Fibroblast of lung (primary cell): ENCODE results near the gene NDUFS2. TPM values are rescaled to one million over a fixed set of nuclear protein-coding genes. Genes with fewer than 3 reads are reported as not detected.

Experiments used
- DNase-seq, 2 donors: peaks; one replicate each; pipeline versions ENCODE4 v3.0.0 to v3.0.0-alpha.2; 2010; ENCODE audit warnings: low read depth in 2 of 2
- H2AFZ ChIP-seq: 2 replicates; pipeline ENCODE4 v1.5.1; 2012; ENCODE audit warnings: low read length, control low read depth, inconsistent platforms
- H3K27ac ChIP-seq: 2 replicates; pipeline ENCODE4 v1.5.1; 2011; ENCODE audit warnings: low read length, control low read depth; ENCODE audit not compliant: insufficient read depth
- H3K27me3 ChIP-seq: 2 replicates; pipeline ENCODE4 v1.5.1; 2011; ENCODE audit warnings: mild to moderate bottlenecking, low read length; ENCODE audit not compliant: control insufficient read depth, insufficient read depth
- H3K36me3 ChIP-seq: 2 replicates; pipeline ENCODE4 v1.5.1; 2011; ENCODE audit warnings: low read length; ENCODE audit not compliant: control insufficient read depth, insufficient read depth
- H3K4me1 ChIP-seq: 2 replicates; pipeline ENCODE4 v1.5.1; 2011; ENCODE audit warnings: low read length; ENCODE audit not compliant: control insufficient read depth, insufficient read depth; ENCODE audit errors: extremely low read depth
- H3K4me2 ChIP-seq: 2 replicates; pipeline ENCODE4 v1.5.1; 2011; ENCODE audit warnings: low read length, control low read depth; ENCODE audit not compliant: insufficient read depth; ENCODE audit errors: extremely low read depth
- H3K4me3 ChIP-seq, 4 experiments: fragments of 200-600 bp in 1 of 4; sonication (generic) in 1 of 4; replicated peaks in 1 of 4; 2 replicates each; pipeline ENCODE4 v1.5.1; 2011 to 2016; ENCODE audit warnings: low read length in 4 of 4, low read depth in 3 of 4, mild to moderate bottlenecking in 3 of 4, control low read depth in 2 of 4, inconsistent platforms in 1 of 4, mixed read lengths in 1 of 4; ENCODE audit not compliant: insufficient read depth in 1 of 4; ENCODE audit errors: control extremely low read depth in 1 of 4
- H3K79me2 ChIP-seq: 2 replicates; pipeline ENCODE4 v1.5.1; 2012; ENCODE audit warnings: mild to moderate bottlenecking, low read length, inconsistent platforms; ENCODE audit not compliant: control insufficient read depth, insufficient read depth
- H3K9ac ChIP-seq: 2 replicates; pipeline ENCODE4 v1.5.1; 2011; ENCODE audit warnings: mild to moderate bottlenecking, low read length, control low read depth; ENCODE audit not compliant: insufficient read depth
- H3K9me3 ChIP-seq: 2 replicates; pipeline ENCODE4 v1.5.1; 2012; ENCODE audit warnings: low read depth, low read length; ENCODE audit not compliant: control insufficient read depth, insufficient read depth
- H4K20me1 ChIP-seq: 2 replicates; pipeline ENCODE4 v1.5.1; 2011; ENCODE audit warnings: low read length; ENCODE audit not compliant: control insufficient read depth, insufficient read depth; ENCODE audit errors: extremely low read depth
- CTCF ChIP-seq, 2 donors: IDR thresholded peaks in 1 of 2; conservative IDR thresholded peaks in 1 of 2; 1 replicate in 1 of 2; 2 replicates in 1 of 2; pipeline ENCODE4 v1.5.1; 2011 to 2012; ENCODE audit warnings: low read length in 2 of 2, control low read depth in 1 of 2, inconsistent platforms in 1 of 2, low read depth in 1 of 2, mild to moderate bottlenecking in 1 of 2
- EZH2 ChIP-seq: IDR thresholded peaks from 2 replicates; pipeline ENCODE4 v1.5.1; 2012; ENCODE audit warnings: low read length, control low read depth, mild to moderate bottlenecking; ENCODE audit errors: missing control alignments
- polyA plus RNA-seq, 2 donors: library from polyadenylated mRNA; depleted of rRNA in 1 of 2; stranded (reverse) in 1 of 2; unstranded in 1 of 2; fragments of >200 nt; gene quantifications; 2 replicates each; pipeline ENCODE4 v1.2.1, GENCODE V29; 2011 to 2012; ENCODE audit warnings: missing spikeins in 1 of 2
- total RNA-seq: library from RNA; depleted of rRNA; stranded (reverse); fragments of >200 nt; gene quantifications from 2 replicates; pipeline ENCODE4 v1.2.1, GENCODE V29; 2014

NDUFS2 gene
- total and polyA plus RNA-seq, 2 donors (not counting 1 experiment from before 2014, with no cell fraction given) = 135 to 194 TPM

GRCh38 chr1:161162052-161162451, 40.1 kb upstream of the NDUFS2 start:
- peaks cover 16% of the 10 kb centered on the region for H3K79me2 ChIP-seq
- no peaks in the 10 kb centered on the region for H3K9me3 ChIP-seq
- H3K27ac ChIP-seq = no peak overlapping the region
- H3K27me3 ChIP-seq = no peaks in the 10 kb centered on the region
- H4K20me1 ChIP-seq = no peaks in the 10 kb centered on the region
- peaks cover 15% of the 10 kb centered on the region for H3K4me1 ChIP-seq
- H3K4me3 ChIP-seq = no peak overlapping the region
- H2AFZ ChIP-seq = no peak overlapping the region
- DNase-seq = no peak
- no peak overlapping the region for H3K4me2 ChIP-seq
- TF ChIP-seq EZH2 = no peak
- TF ChIP-seq CTCF (conservative IDR thresholded peaks at IDR 0.05 in 1 of 2, IDR thresholded peaks at IDR 0.05 in 1 of 2; ENCODE audit: low read depth in 1 of 2, low read length in 2 of 2) = no peak
- no peak overlapping the region for H3K9ac ChIP-seq
- H3K36me3 ChIP-seq = peaks cover 23% of the 10 kb centered on the region

- Histone ChIP-seq H3K27ac (no peak overlapping the region), H3K9me3 (no peaks in the 10 kb centered on the region), H3K27me3 (no peaks in the 10 kb centered on the region), H3K4me2 (no peak overlapping the region), H3K9ac (no peak overlapping the region), H2AFZ (no peak overlapping the region), H3K4me3 (no peak overlapping the region), H3K4me1 (peaks cover 18% of the 10 kb centered on the region), H3K36me3 (peaks cover 21% of the 10 kb centered on the region), H3K79me2 (peaks cover 17% of the 10 kb centered on the region), H4K20me1 (no peaks in the 10 kb centered on the region)
- TF ChIP-seq EZH2 (no peak), CTCF (conservative IDR thresholded peaks at IDR 0.05 in 1 of 2, IDR thresholded peaks at IDR 0.05 in 1 of 2; ENCODE audit: low read depth in 1 of 2, low read length in 2 of 2) (no peak)
- DNase-seq = no peak
These were observed 39.4 kb upstream of the NDUFS2 start for GRCh38 chr1:161162806-161163205.

- Histone ChIP-seq H3K4me2 (no peak overlapping the region), H4K20me1 (no peaks in the 10 kb centered on the region), H3K27ac (no peak overlapping the region), H3K79me2 (peaks cover 17% of the 10 kb centered on the region), H2AFZ (no peak overlapping the region), H3K9ac (no peak overlapping the region), H3K4me3 (no peak overlapping the region), H3K9me3 (no peaks in the 10 kb centered on the region), H3K36me3 (peaks cover 19% of the 10 kb centered on the region), H3K27me3 (no peaks in the 10 kb centered on the region), H3K4me1 (peaks cover 18% of the 10 kb centered on the region)
- no peak for DNase-seq
- TF ChIP-seq CTCF (conservative IDR thresholded peaks at IDR 0.05 in 1 of 2, IDR thresholded peaks at IDR 0.05 in 1 of 2; ENCODE audit: low read depth in 1 of 2, low read length in 2 of 2) (no peak), EZH2 (no peak)
These were observed 38.4 kb upstream of the NDUFS2 start for GRCh38 chr1:161163793-161164192.
